ENCODE results near the gene ASAP3.

Gene ASAP3

GRCh38 chr1:23483321-23484252 lies at the start of gene ASAP3:
TSS of gene ASAP3 (minus strand) at chr1:23484179. CDS start at chr1:23484133, 46 bp downstream.
- peak; percentile 18 to 25 for DNase-seq

- no peak for DNase-seq
Observed at GRCh38 chr1:23533246-23534023, 49.5 kb upstream of the ASAP3 start.

GRCh38 chr1:23531562-23532094 lies 47.6 kb upstream of the ASAP3 start:
- no peak for DNase-seq

GRCh38 chr1:23530747-23531561 lies 47.0 kb upstream of the ASAP3 start, which contains the start of gene E2F2:
TSS of gene E2F2 (minus strand) at chr1:23531233. CDS start at chr1:23530793, 440 bp downstream.
- DNase-seq = peak; percentile 81 to 82

- DNase-seq = peak in 1 of 2 donors; percentile 51
Observed at GRCh38 chr1:23530087-23530746, 46.2 kb upstream of the ASAP3 start.

GRCh38 chr1:23529146-23530086 lies 45.4 kb upstream of the ASAP3 start:
- DNase-seq = peak in 1 of 2 donors; percentile 14

GRCh38 chr1:23528250-23528978 lies 44.4 kb upstream of the ASAP3 start:
- peak; percentile 82 to 84 for DNase-seq

GRCh38 chr1:23527900-23528249 lies 43.9 kb upstream of the ASAP3 start:
- DNase-seq = no peak

GRCh38 chr1:23527366-23527765 lies 43.4 kb upstream of the ASAP3 start:
- DNase-seq = no peak

GRCh38 chr1:23526329-23527041 lies 42.5 kb upstream of the ASAP3 start:
- no peak for DNase-seq

GRCh38 chr1:23525558-23526250 lies 41.7 kb upstream of the ASAP3 start:
- DNase-seq = no peak

- peak in 1 of 2 donors; percentile 28 for DNase-seq
Observed at GRCh38 chr1:23524716-23525401, 40.9 kb upstream of the ASAP3 start.

GRCh38 chr1:23524163-23524562 lies 40.2 kb upstream of the ASAP3 start:
- no peak for DNase-seq

GRCh38 chr1:23522244-23522982 lies 38.4 kb upstream of the ASAP3 start:
- no peak for DNase-seq

- DNase-seq = peak in 1 of 2 donors; percentile 21
Observed at GRCh38 chr1:23521588-23521987, 37.6 kb upstream of the ASAP3 start.

- no peak for DNase-seq
Observed at GRCh38 chr1:23517581-23517980, 33.6 kb upstream of the ASAP3 start.

GRCh38 chr1:23515905-23516304 lies 31.9 kb upstream of the ASAP3 start:
- DNase-seq = no peak
